Measurements from ENCODE around the gene API5.
"Not testable (repeated sequence)": the region's sequence is repeated elsewhere in the genome, so short reads cannot be mapped to it uniquely, and the experiment has no call there.

API5 gene

DNA sequence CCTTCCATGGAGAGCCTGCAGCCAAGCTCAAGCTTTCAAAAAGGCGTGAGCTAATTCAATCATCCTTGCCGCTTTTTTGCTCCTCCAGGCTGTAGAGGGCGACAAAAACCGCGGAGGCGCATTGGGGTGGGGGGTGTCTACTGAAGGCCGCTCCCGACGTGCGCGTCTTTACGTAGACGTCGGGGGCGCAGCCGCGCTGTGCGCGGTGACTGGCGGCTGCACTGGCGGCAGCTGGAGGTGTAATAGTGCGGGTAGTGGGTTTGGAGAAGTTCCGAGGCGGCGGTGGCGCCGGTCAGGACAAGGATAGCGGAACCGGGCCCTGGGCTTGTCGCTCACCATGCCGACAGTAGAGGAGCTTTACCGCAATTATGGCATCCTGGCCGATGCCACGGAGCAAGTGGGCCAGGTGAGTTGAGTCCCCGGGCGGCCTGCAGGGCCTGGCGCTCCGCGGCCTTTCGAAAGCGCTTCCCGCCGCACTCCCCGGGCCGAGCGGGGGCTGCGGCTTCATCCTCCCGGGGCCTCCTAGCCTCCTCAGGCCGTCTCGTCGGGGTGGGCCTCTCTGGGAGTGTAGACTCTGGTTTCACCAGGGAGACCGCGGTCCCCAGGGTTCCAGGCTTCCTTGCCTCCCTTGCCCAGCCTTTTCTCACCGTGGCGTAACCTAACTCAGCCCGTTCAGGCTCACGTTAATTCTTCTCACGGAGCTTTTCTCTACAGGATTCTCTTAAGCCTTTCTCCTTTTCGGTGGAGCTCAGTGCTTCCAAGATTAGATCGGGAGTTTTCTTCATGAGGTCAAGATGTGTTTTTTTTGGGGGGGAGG is at the start of gene API5:
Gene API5, plus strand, starts transcription at position 206 of the 817 bp plus-strand sequence. Its CDS starts 132 bp downstream, at position 338.
- peak within 1 kb of the TSS; percentile 91 for H3K4me3 ChIP-seq (ENCODE audit: low read depth, low read length)
- DNase-seq (ENCODE audit: low read depth), result peak; percentile 76

GRCh38 chr11:43267856-43268580 is 43.8 kb upstream of the API5 start:
- DNase-seq (ENCODE audit: low read depth), result no peak
- no peak overlapping the region for H3K4me3 ChIP-seq (ENCODE audit: low read depth, low read length)

DNA sequence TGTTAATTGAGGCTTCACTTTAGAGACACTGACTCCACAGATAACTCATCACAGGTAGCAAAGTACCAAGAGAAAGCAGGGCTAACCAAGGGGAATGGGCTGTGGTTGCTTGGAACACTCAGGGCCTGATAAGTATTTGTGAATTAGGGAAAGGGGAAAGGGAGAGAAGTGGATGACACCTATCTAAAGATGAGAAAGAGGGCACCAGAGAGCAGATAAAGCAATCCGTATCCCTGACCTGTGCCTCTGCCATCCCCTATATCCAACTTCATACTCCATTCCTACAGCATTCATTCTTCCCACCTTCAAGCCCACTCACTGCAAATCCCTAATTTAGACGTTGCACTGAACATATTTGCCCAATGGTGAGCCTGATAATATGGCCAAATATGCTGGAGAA is 43.0 kb upstream of the API5 start:
- H3K4me3 ChIP-seq (ENCODE audit: low read depth, low read length), result no peak overlapping the region
- no peak for DNase-seq (ENCODE audit: low read depth)

DNA sequence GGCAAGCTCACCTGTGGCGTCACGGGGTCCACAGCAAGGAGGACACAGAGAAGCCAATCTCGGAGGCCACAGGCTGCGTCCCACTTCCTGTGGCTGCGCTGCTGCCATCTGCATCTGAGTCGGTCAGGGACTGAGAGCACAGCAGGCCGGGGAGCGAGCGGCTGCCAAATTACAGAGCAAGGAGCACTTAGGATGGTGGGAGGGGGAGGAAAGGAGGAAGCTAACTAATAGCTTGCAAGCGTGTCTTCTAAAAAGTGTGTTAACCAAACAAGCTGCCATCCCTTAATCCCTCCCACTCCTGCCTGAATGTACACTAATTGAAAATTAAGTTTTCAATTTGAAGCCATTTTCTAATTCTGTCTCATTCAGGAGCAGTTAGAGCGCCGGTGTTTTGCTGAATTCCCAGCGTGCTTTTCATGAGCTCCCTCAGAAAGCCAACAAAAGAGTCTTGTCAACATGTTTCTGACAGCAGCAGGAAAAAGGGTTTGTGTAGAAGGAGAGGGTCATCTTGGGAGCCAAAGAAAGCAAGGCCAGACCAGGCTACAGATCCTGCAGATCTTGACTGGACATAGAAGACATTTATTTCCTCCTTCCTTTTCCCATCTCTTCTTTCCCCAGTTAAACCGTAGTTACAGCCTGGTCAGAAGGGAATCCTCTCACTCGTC is 42.4 kb upstream of the API5 start:
- H3K4me3 ChIP-seq (ENCODE audit: low read depth, low read length), result no peak overlapping the region
- no peak for DNase-seq (ENCODE audit: low read depth)

GRCh38 chr11:43270468-43270867 is 41.3 kb upstream of the API5 start:
- DNase-seq (ENCODE audit: low read depth), result no peak
- no peak overlapping the region for H3K4me3 ChIP-seq (ENCODE audit: low read depth, low read length)

- H3K4me3 ChIP-seq (ENCODE audit: low read depth, low read length), result no peak overlapping the region
- no peak for DNase-seq (ENCODE audit: low read depth)
Observed at GRCh38 chr11:43278193-43278956, 33.4 kb upstream of the API5 start.

DNA sequence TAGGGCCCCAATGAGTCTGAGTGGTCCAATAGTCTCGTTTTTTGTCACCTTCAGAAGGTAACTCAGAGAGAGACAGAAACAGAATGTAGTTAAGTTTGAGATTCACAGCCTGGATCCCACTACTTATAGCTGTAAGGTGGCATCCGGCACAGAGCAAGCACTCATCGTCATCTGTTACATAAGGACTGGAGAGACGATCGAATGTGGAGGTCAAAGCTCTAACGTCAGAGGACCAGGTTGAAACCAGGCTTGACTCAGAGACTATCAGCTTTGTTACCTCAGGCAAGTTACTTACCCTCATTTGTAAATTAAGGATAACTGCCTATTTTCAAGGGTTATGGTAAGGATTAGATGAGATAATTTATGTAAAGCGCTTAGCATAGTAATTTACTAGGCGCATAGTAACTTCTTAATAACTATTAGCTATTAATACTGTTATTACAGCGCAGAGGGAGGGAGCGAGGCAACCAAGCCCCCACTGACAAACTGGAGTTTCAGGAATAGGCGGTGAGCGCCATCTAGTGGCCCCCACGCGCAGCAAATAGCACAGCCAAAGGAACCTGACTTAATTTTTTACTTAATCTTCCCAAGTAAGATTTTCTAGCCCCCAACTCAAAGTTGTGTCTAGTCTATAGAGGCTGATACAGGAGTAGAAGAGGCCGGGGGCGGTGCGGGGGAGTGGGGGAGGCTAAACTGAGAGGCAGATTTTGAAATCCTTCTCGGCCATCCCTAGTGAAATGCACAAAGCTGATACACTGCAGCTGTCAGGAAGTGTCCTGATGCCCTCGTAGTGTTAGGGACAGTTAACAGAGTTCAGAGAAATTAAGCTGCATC is 29.0 kb upstream of the API5 start:
- H3K4me3 ChIP-seq (ENCODE audit: low read depth, low read length), result no peak overlapping the region
- DNase-seq (ENCODE audit: low read depth), result no peak

DNA sequence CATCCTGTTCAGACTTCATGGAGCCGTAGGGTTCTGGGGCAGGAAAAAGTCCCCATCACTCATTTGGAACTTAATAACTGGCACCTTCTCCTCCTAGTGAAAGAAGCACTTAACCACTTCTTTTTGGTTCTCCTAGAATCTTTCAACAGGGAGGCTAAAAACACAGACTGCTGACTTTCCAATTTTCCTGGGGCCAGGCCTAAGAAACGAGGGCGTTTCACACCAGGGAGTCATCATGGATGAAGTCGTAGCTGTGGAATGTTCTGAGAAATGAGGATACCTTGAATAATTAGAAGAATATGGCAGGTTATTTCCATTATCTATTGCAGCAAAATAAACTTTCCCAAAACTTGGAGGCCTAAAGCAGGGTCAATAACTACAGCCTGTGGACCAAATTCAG is 26.0 kb upstream of the API5 start:
- H3K4me3 ChIP-seq (ENCODE audit: low read depth, low read length), result no peak overlapping the region
- no peak for DNase-seq (ENCODE audit: low read depth)

DNA sequence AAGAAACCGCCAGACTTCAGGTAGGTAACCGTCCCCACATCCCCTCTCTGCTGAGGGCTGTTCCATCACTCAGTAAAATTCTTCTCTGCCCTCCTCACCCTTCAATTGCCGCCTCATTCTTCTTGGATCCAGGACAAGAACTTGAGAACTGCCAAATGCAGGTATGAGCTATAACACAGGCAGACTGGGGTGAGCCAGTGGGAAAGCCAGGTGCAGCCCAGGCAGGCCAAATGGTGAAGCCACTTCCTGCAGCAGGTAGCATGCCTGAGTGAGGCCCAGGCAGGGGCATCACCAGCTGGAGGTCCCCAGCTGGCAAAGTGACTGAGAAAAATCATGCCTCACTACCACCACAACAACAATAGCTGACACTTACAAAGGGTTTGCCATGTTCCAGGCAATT is 22.4 kb upstream of the API5 start:
- DNase-seq (ENCODE audit: low read depth), result no peak

GRCh38 chr11:43298397-43298796 is 13.4 kb upstream of the API5 start:
- no peak overlapping the region for H3K4me3 ChIP-seq (ENCODE audit: low read depth, low read length)
- no peak for DNase-seq (ENCODE audit: low read depth)

More for the DNA sequence above, 22.4 kb upstream of the API5 start:
- H3K4me3 ChIP-seq (ENCODE audit: low read depth, low read length), result no peak overlapping the region

DNA sequence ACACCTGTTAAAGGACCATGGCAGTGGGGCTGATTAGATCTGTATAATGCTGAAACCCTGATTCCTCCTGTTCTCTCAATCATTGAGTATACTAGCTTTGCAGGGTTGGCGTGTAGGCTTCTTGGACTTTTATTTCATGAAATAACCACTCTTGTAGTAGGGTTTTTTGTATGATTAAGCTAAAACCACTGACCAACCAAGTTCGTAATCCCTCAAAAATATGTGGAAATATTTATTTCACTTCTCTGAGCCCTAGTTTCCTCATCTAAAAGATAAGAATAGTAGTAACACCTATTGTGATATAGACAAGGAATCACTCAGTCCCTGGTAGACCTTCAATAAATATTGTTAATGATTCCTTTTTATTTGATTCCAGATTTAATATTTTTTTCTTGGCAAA is 4.2 kb downstream of the API5 start:
- no peak overlapping the region for H3K4me3 ChIP-seq (ENCODE audit: low read depth, low read length)
- no peak for DNase-seq (ENCODE audit: low read depth)

GRCh38 chr11:43316451-43316850 is 4.7 kb downstream of the API5 start:
- H3K4me3 ChIP-seq (ENCODE audit: low read depth, low read length), result no peak overlapping the region
- no peak for DNase-seq (ENCODE audit: low read depth)

GRCh38 chr11:43327987-43328386 is 16.2 kb downstream of the API5 start:
- peak; percentile 88 for DNase-seq (ENCODE audit: low read depth)
- H3K4me3 ChIP-seq (ENCODE audit: low read depth, low read length), result no peak overlapping the region

GRCh38 chr11:43328482-43328881 is 16.7 kb downstream of the API5 start:
- no peak overlapping the region for H3K4me3 ChIP-seq (ENCODE audit: low read depth, low read length)

DNA sequence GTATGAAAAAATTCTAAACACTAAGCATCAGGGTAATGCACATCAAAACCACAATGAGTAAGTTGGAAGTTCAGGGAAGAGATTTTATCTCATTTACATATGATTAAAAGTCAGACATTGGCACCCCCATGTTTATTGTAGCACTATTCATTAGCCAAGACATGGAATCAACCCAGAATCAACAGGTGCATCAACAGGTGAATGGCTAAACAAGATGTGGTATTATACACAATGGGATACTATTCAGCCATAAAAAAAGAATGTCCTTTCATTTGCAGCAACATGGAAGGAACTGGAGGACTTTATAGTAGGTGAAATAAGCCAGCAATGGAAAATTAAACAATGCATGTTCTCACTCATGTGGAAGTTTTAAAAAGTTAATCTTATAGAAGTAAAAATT is 29.4 kb downstream of the API5 start:
- no peak overlapping the region for H3K4me3 ChIP-seq (ENCODE audit: low read depth, low read length)
- no peak for DNase-seq (ENCODE audit: low read depth)

More at GRCh38 chr11:43328482-43328881, 16.7 kb downstream of the API5 start:
- DNase-seq (ENCODE audit: low read depth), result no peak

- DNase-seq (ENCODE audit: low read depth); H3K4me3 ChIP-seq (ENCODE audit: low read depth, low read length): not testable (repeated sequence)
Observed at GRCh38 chr11:43351426-43351825, 39.6 kb downstream of the API5 start.

DNA sequence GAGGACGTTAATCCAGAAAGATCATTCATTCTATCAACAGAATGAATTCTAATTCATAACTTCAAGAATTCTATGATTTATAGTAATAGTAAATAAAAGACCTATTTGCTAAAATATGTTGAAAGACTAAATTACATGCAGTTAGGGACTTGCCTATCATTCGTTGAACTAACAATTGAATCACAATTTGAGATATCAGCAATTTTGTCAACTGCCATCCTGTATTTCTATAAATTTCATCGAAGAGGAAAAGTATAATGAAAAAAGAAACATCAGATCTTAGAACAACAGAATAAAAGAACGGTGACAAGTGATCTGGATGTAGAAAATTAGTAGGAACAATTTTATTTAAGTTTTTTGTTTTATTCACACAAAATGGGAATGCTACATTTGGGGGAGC is 42.5 kb downstream of the API5 start:
- H3K4me3 ChIP-seq (ENCODE audit: low read depth, low read length), result no peak overlapping the region
- no peak for DNase-seq (ENCODE audit: low read depth)

GRCh38 chr11:43356336-43356735 is 44.5 kb downstream of the API5 start:
- no peak overlapping the region for H3K4me3 ChIP-seq (ENCODE audit: low read depth, low read length)

More at GRCh38 chr11:43356336-43356735, 44.5 kb downstream of the API5 start:
- DNase-seq (ENCODE audit: low read depth), result no peak
